Neural cell (in vitro differentiated cells): ENCODE measurements around the gene CCDC85C. TPM values are rescaled to one million over a fixed set of nuclear protein-coding genes. Genes with fewer than 3 reads are reported as not detected.

Experiments used
- H2AFZ ChIP-seq: fragments of 200-600, 300-800 bp; sonication (generic), shearing (Covaris generic); 2 replicates; pipeline ENCODE4 v1.6.0; 2014; ENCODE audit warnings: low read depth, mild to moderate bottlenecking, antibody characterized with exemption, low read length, moderate library complexity
- H3F3A ChIP-seq: fragments of 200-600 bp; shearing (Covaris generic); 2 replicates; pipeline ENCODE4 v1.6.1; 2016; ENCODE audit warnings: mild to moderate bottlenecking, moderate library complexity, mixed read lengths, antibody characterized with exemption, low read length; ENCODE audit not compliant: insufficient read depth, poor library complexity, severe bottlenecking
- H3K27ac ChIP-seq: fragments of 200-600, 300-800 bp; sonication (generic), shearing (Covaris generic); 2 replicates; pipeline ENCODE4 v1.5.1; 2014; ENCODE audit warnings: mild to moderate bottlenecking, low read length, moderate library complexity
- H3K27me3 ChIP-seq: fragments of 300-800, 200-600 bp; sonication (generic), shearing (Covaris generic); 2 replicates; pipeline ENCODE4 v1.6.0; 2014; ENCODE audit warnings: mild to moderate bottlenecking, low read depth, low read length, moderate library complexity; ENCODE audit not compliant: insufficient read depth
- H3K36me3 ChIP-seq: fragments of 300-800, 200-600 bp; sonication (generic), shearing (Covaris generic); 2 replicates; pipeline ENCODE4 v1.5.1; 2014; ENCODE audit warnings: mild to moderate bottlenecking, antibody characterized with exemption, low read length, moderate library complexity; ENCODE audit not compliant: insufficient read depth
- H3K4me2 ChIP-seq: fragments of 300-800, 200-600 bp; sonication (generic), shearing (Covaris generic); 2 replicates; pipeline ENCODE4 v1.6.0; 2014; ENCODE audit warnings: mild to moderate bottlenecking, low read length
- H3K4me3 ChIP-seq: fragments of 300-800, 200-600 bp; sonication (generic), shearing (Covaris generic); 2 replicates; pipeline ENCODE4 v1.5.1; 2014; ENCODE audit warnings: mild to moderate bottlenecking, low read length, moderate library complexity
- H3K79me2 ChIP-seq: fragments of 200-600 bp; shearing (Covaris generic); replicated peaks from 2 replicates; pipeline ENCODE4 v1.6.0; 2014; ENCODE audit warnings: mild to moderate bottlenecking, low read length, moderate library complexity; ENCODE audit not compliant: insufficient read depth
- H3K9ac ChIP-seq: fragments of 300-800, 200-600 bp; sonication (generic), shearing (Covaris generic); 2 replicates; pipeline ENCODE4 v1.6.1; 2016; ENCODE audit warnings: mild to moderate bottlenecking, low read length, mixed read lengths
- H3K9me2 ChIP-seq: fragments of 200-600 bp; shearing (Covaris generic); 2 replicates; pipeline ENCODE4 v1.6.1; 2016; ENCODE audit warnings: mild to moderate bottlenecking, low read length, mixed read lengths; ENCODE audit not compliant: insufficient read depth
- H3K9me3 ChIP-seq: fragments of 200-600, 300-800 bp; sonication (generic), shearing (Covaris generic); 2 replicates; pipeline ENCODE4 v1.6.1; 2016; ENCODE audit warnings: mild to moderate bottlenecking, mixed run types, low read length, moderate library complexity, mixed read lengths
- H4K20me1 ChIP-seq: fragments of 200-600 bp; shearing (Covaris generic); 2 replicates; pipeline ENCODE4 v1.6.1; 2016; ENCODE audit warnings: mild to moderate bottlenecking, mixed run types; ENCODE audit not compliant: insufficient read depth
- CTCF ChIP-seq: fragments of 450-650 bp; IDR thresholded peaks from 2 replicates; pipeline ENCODE4 v1.5.1; 2014; ENCODE audit warnings: antibody characterized with exemption, mild to moderate bottlenecking, moderate library complexity; ENCODE audit not compliant: poor library complexity, severe bottlenecking
- EP300 ChIP-seq: fragments of 450-650 bp; conservative IDR thresholded peaks from 2 replicates; pipeline ENCODE4 v1.6.1; 2014; ENCODE audit warnings: antibody characterized with exemption, mild to moderate bottlenecking, moderate library complexity; ENCODE audit not compliant: poor library complexity, severe bottlenecking
- EZH2 ChIP-seq: fragments of 200-600, 300-800 bp; shearing (Covaris generic), sonication (generic); IDR thresholded peaks from 2 replicates; pipeline ENCODE4 v1.6.1; 2014; ENCODE audit warnings: antibody characterized with exemption, low read length, borderline replicate concordance, mild to moderate bottlenecking; ENCODE audit not compliant: insufficient read depth, poor library complexity, severe bottlenecking
- MXI1 ChIP-seq: fragments of 450-650 bp; conservative IDR thresholded peaks from 2 replicates; pipeline ENCODE4 v1.6.1; 2014; ENCODE audit warnings: antibody characterized with exemption, mild to moderate bottlenecking; ENCODE audit not compliant: poor library complexity, severe bottlenecking
- POLR2AphosphoS5 ChIP-seq: IDR thresholded peaks from 2 replicates; pipeline ENCODE4 v1.6.1; 2012
- RAD21 ChIP-seq: fragments of 450-650 bp; conservative IDR thresholded peaks from 2 replicates; pipeline ENCODE4 v1.6.1; 2014; ENCODE audit warnings: antibody characterized with exemption, mild to moderate bottlenecking, moderate library complexity
- SMC3 ChIP-seq: fragments of 450-650 bp; conservative IDR thresholded peaks from 2 replicates; pipeline ENCODE4 v1.6.1; 2014; ENCODE audit warnings: antibody characterized with exemption, mild to moderate bottlenecking, moderate library complexity; ENCODE audit not compliant: poor library complexity
- TAF1 ChIP-seq: IDR thresholded peaks from 2 replicates; pipeline ENCODE4 v1.6.1; 2012; ENCODE audit warnings: low read depth
- polyA plus RNA-seq: library from polyadenylated mRNA; depleted of rRNA; stranded (reverse); fragments of >200 nt; gene quantifications from 2 replicates; pipeline ENCODE4 v1.2.3, GENCODE V29; 2014
- TF ChIP-seq, protein P1 (sequence below): IDR thresholded peaks from 2 replicates; pipeline ENCODE4 v1.6.1; 2012; ENCODE audit warnings: borderline replicate concordance

Gene CCDC85C
- polyA plus RNA-seq, 1 donor from 2014 or later = 24.8 TPM

DNA sequence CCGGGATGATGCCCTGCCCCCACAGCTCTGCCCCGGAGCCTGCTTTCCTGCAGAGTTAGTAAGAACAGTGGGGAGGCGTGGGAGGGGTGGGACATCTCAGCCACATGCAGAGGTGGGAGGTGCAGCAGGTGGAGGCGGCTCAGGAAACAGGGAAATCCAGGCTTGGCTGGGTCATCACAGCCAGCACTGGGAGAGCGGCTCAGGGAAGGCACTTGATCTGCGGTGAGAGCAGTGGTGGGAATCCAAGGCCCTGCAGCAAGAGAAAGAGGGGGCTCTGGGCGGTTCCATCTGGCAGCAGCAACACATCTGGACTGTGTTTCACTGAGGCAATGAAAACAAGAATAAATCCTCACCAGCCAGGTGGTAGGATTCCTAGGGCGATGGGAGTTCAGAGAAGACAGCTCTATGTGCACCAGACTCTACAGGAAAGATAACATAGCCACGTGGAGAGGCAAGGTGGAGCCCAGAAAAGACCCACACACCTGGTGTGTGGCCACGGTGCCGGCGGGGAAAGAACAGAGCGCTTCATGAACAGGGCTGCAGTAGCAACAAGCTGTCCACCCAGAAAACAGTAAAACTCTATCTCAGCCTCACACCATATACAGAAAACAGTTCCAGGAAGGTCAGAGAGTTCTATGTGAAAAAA lies 57.6 kb downstream of the CCDC85C start:
- Histone ChIP-seq H3K27ac (no peak overlapping the region), H4K20me1 (no peaks in the 10 kb centered on the region), H3K79me2 (peaks cover 24% of the 10 kb centered on the region)

DNA sequence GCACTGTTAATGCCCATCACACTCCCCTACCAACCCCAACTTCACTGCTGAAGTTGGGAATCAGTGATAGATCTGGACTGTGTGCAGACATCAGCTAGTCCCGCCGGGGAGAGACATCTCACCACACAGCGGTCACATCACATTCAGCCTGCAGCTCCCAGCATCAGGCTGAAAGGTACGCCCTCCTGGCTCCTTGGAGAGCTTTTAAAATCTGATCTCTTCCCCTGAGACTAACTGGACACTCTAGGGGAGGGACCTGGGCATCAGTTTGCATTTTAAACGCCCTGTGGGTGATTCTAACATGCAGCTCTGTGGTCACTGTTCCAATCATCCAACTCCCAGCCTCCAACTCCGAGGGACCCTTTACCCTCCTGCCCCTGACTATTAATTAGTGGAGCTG lies 58.4 kb downstream of the CCDC85C start:
- Histone ChIP-seq H3K27me3 (no peaks in the 10 kb centered on the region), H3K4me2 (no peak overlapping the region), H3K9me3 (no peaks in the 10 kb centered on the region), H3F3A (no peaks in the 10 kb centered on the region), H3K36me3 (no peaks in the 10 kb centered on the region), H3K4me3 (no peak overlapping the region), H3K27ac (no peak overlapping the region), H3K9ac (no peak overlapping the region), H4K20me1 (no peaks in the 10 kb centered on the region), H2AFZ (no peak overlapping the region), H3K79me2 (peaks cover 18% of the 10 kb centered on the region), H3K9me2 (no peaks in the 10 kb centered on the region)
- no peak for TF ChIP-seq CTCF
- TF ChIP-seq, protein P1, sequence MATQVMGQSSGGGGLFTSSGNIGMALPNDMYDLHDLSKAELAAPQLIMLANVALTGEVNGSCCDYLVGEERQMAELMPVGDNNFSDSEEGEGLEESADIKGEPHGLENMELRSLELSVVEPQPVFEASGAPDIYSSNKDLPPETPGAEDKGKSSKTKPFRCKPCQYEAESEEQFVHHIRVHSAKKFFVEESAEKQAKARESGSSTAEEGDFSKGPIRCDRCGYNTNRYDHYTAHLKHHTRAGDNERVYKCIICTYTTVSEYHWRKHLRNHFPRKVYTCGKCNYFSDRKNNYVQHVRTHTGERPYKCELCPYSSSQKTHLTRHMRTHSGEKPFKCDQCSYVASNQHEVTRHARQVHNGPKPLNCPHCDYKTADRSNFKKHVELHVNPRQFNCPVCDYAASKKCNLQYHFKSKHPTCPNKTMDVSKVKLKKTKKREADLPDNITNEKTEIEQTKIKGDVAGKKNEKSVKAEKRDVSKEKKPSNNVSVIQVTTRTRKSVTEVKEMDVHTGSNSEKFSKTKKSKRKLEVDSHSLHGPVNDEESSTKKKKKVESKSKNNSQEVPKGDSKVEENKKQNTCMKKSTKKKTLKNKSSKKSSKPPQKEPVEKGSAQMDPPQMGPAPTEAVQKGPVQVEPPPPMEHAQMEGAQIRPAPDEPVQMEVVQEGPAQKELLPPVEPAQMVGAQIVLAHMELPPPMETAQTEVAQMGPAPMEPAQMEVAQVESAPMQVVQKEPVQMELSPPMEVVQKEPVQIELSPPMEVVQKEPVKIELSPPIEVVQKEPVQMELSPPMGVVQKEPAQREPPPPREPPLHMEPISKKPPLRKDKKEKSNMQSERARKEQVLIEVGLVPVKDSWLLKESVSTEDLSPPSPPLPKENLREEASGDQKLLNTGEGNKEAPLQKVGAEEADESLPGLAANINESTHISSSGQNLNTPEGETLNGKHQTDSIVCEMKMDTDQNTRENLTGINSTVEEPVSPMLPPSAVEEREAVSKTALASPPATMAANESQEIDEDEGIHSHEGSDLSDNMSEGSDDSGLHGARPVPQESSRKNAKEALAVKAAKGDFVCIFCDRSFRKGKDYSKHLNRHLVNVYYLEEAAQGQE = no peak
- TF ChIP-seq EZH2 = no peak
- no peak for TF ChIP-seq MXI1
- TF ChIP-seq POLR2AphosphoS5 = no peak
- no peak for TF ChIP-seq SMC3
- TF ChIP-seq EP300 = no peak
- no peak for TF ChIP-seq TAF1

More for the DNA sequence above, 57.6 kb downstream of the CCDC85C start:
- no peak overlapping the region for H3K4me2 ChIP-seq
- H3K4me3 ChIP-seq = no peak overlapping the region
- no peak overlapping the region for H2AFZ ChIP-seq
- no peak overlapping the region for H3K9ac ChIP-seq
- no peaks in the 10 kb centered on the region for H3K9me3 ChIP-seq
- no peaks in the 10 kb centered on the region for H3K36me3 ChIP-seq
- H3K9me2 ChIP-seq = no peaks in the 10 kb centered on the region
- H3F3A ChIP-seq = no peaks in the 10 kb centered on the region
- TF ChIP-seq, protein P1 = no peak
- TF ChIP-seq RAD21 (no peak), MXI1 (no peak), SMC3 (no peak), CTCF (no peak), EZH2 (no peak), POLR2AphosphoS5 (no peak), EP300 (no peak), TAF1 (no peak)
- H3K27me3 ChIP-seq = no peaks in the 10 kb centered on the region
